ENCODE measurements around the gene UBTD1. TPM values are rescaled to one million over a fixed set of nuclear protein-coding genes. Genes with fewer than 3 reads are reported as not detected.

UBTD1 gene
- total RNA-seq, 3 donors from 2014 or later: 0.49 to 7.3 (median 3.4) TPM

- peak; percentile 37 for ATAC-seq
- TF ChIP-seq CTCF (IDR thresholded peaks at IDR 0.05): no peak
- intact Hi-C loops (cut with DNase I, micrococcal nuclease): no loop called here
- no peaks in the 10 kb centered on the region for H3K4me1 ChIP-seq (ENCODE audit: low read depth)
- DNase-seq: peak in 1 of 3 donors; percentile 19
- H3K36me3 ChIP-seq (ENCODE audit: low read depth): no peaks in the 10 kb centered on the region
- no peak overlapping the region for H3K4me3 ChIP-seq
- no peaks in the 10 kb centered on the region for H3K9me3 ChIP-seq
Measured at GRCh38 chr10:97534746-97535367, 36.1 kb downstream of the UBTD1 start.

GRCh38 chr10:97537186-97537869, 38.6 kb downstream of the UBTD1 start:
- H3K36me3 ChIP-seq (ENCODE audit: low read depth): no peaks in the 10 kb centered on the region
- no peak for ATAC-seq

DNA sequence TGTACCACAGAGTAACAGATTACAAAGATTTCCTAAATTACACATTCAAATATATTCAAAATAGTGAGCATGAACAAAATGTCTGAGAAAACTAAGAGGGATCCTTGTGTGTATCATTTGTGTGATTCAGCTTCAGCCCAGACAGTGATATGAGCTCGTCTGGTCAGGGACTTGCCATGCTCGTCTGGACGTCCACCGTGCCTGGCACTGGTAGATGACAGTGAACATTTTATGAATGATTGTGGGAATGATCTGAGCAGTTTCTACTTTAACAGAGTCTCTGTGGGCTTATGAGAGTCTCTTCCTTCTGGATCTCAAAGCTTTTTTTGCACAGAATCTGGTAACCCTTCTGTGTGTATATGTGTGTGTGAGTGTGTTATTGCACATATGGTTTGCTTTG, 39.7 kb downstream of the UBTD1 start:
- intact Hi-C loops (cut with DNase I, micrococcal nuclease): no loop called here
- peak in 1 of 3 donors; percentile 5 for DNase-seq
- no peaks in the 10 kb centered on the region for H3K4me1 ChIP-seq (ENCODE audit: low read depth)
- H3K9me3 ChIP-seq: no peaks in the 10 kb centered on the region
- H3K36me3 ChIP-seq (ENCODE audit: low read depth): no peaks in the 10 kb centered on the region
- TF ChIP-seq CTCF (IDR thresholded peaks at IDR 0.05): no peak
- no peak for ATAC-seq
- H3K4me3 ChIP-seq: no peak overlapping the region

More at GRCh38 chr10:97537186-97537869, 38.6 kb downstream of the UBTD1 start:
- Histone ChIP-seq H3K4me1 (ENCODE audit: low read depth) (no peaks in the 10 kb centered on the region), H3K9me3 (no peaks in the 10 kb centered on the region), H3K4me3 (no peak overlapping the region)
- intact Hi-C loops (cut with DNase I, micrococcal nuclease): no loop called here
- no peak for TF ChIP-seq CTCF (IDR thresholded peaks at IDR 0.05)
- DNase-seq: no peak

GRCh38 chr10:97538839-97539238, 40.1 kb downstream of the UBTD1 start:
- peak in 1 of 3 donors; percentile 14 for DNase-seq
- Histone ChIP-seq H3K4me3 (no peak overlapping the region), H3K9me3 (no peaks in the 10 kb centered on the region), H3K4me1 (ENCODE audit: low read depth) (no peaks in the 10 kb centered on the region), H3K36me3 (ENCODE audit: low read depth) (no peaks in the 10 kb centered on the region)
- ATAC-seq: no peak
- intact Hi-C loops (cut with DNase I, micrococcal nuclease): no loop called here
- no peak for TF ChIP-seq CTCF (IDR thresholded peaks at IDR 0.05)

- no peak for ATAC-seq
- TF ChIP-seq CTCF (IDR thresholded peaks at IDR 0.05): no peak
- peak in 1 of 3 donors; percentile 33 for DNase-seq
Measured at GRCh38 chr10:97539523-97540200, 40.9 kb downstream of the UBTD1 start.

More at GRCh38 chr10:97539523-97540200, 40.9 kb downstream of the UBTD1 start:
- no peak overlapping the region for H3K4me3 ChIP-seq
- no peaks in the 10 kb centered on the region for H3K4me1 ChIP-seq (ENCODE audit: low read depth)
- H3K9me3 ChIP-seq: no peaks in the 10 kb centered on the region
- intact Hi-C loops (cut with DNase I, micrococcal nuclease): no loop called here
- H3K36me3 ChIP-seq (ENCODE audit: low read depth): no peaks in the 10 kb centered on the region
